Stimulated activated CD4-positive, alpha-beta T cell treated with anti-CD3 and anti-CD28 coated beads, Interleukin-2, amount 100 ng/mL, for 48 hours (primary cell): ENCODE data around the gene GRAMD4.

Source experiments
- DNase-seq, 2 donors: peaks; one replicate each; pipeline ENCODE4 v3.0.0-alpha.2; 2020

The GRAMD4 gene

GRCh38 chr22:46619830-46620501, at the start of gene GRAMD4:
Gene GRAMD4 (plus strand): TSS chr22:46620386. CDS start chr22:46626800, 6,414 bp downstream.
- no peak for DNase-seq

- no peak for DNase-seq
Observed at GRCh38 chr22:46571642-46572250, 48.4 kb upstream of the GRAMD4 start.

- DNase-seq: no peak
Observed at GRCh38 chr22:46572911-46573780, 47.0 kb upstream of the GRAMD4 start.

GRCh38 chr22:46573781-46574437, 46.3 kb upstream of the GRAMD4 start:
- no peak for DNase-seq

GRCh38 chr22:46574438-46574992, 45.7 kb upstream of the GRAMD4 start:
- no peak for DNase-seq

GRCh38 chr22:46574993-46575910, 44.9 kb upstream of the GRAMD4 start:
- no peak for DNase-seq

- DNase-seq: no peak
Observed at GRCh38 chr22:46575911-46576555, 44.2 kb upstream of the GRAMD4 start.

GRCh38 chr22:46576556-46577367, 43.4 kb upstream of the GRAMD4 start:
- peak in 1 of 2 donors; percentile 57 for DNase-seq

GRCh38 chr22:46577368-46578249, 42.6 kb upstream of the GRAMD4 start:
- DNase-seq: no peak

GRCh38 chr22:46578251-46578823, 41.8 kb upstream of the GRAMD4 start:
- no peak for DNase-seq

GRCh38 chr22:46578824-46579561, 41.2 kb upstream of the GRAMD4 start:
- no peak for DNase-seq

- no peak for DNase-seq
Observed at GRCh38 chr22:46579751-46580449, 40.3 kb upstream of the GRAMD4 start.

GRCh38 chr22:46580940-46581537, 39.1 kb upstream of the GRAMD4 start:
- DNase-seq: no peak

- DNase-seq: no peak
Observed at GRCh38 chr22:46581538-46582244, 38.5 kb upstream of the GRAMD4 start.

- DNase-seq: no peak
Observed at GRCh38 chr22:46582281-46582933, 37.8 kb upstream of the GRAMD4 start.

- DNase-seq: no peak
Observed at GRCh38 chr22:46583571-46583970, 36.6 kb upstream of the GRAMD4 start.
